ENCODE data around the gene NCMAP. TPM values are rescaled to one million over a fixed set of nuclear protein-coding genes. Genes with fewer than 3 reads are reported as not detected.

The NCMAP gene
- total and polyA plus RNA-seq, 2 experiments from 2014 or later, result 0.17 to 0.23 TPM

- no peak for TF ChIP-seq REST (IDR thresholded peaks at IDR 0.05; ENCODE audit: unreplicated experiment)
- no peak for TF ChIP-seq ZNF114 (CRISPR knock-in tag; IDR thresholded peaks at IDR 0.05)
- TF ChIP-seq EZH2phosphoT487 (IDR thresholded peaks at IDR 0.05; ENCODE audit: unreplicated experiment), result no peak
- no peak for TF ChIP-seq JUNB (IDR thresholded peaks at IDR 0.05; ENCODE audit: unreplicated experiment)
- TF ChIP-seq NANOG (IDR thresholded peaks at IDR 0.05; ENCODE audit: borderline replicate concordance), result no peak
- no peak for TF ChIP-seq CREB1 (CRISPR knock-in tag; IDR thresholded peaks at IDR 0.05; ENCODE audit: low read depth)
These were observed 12.6 kb downstream of the NCMAP start (continued) for GRCh38 chr1:24568475-24568874.

- Histone ChIP-seq H3K4me1 (ENCODE audit: insufficient read depth) (peaks cover 17% of the 10 kb centered on the region), H3K36me3 (ENCODE audit: insufficient read depth) (no peaks in the 10 kb centered on the region), H3K9me2 (ENCODE audit: insufficient read depth) (0 out of 2 replicates have a peak, but pooled peaks cover 2% of the 10 kb centered on the region), H3K79me2 (replicated peaks; ENCODE audit: insufficient read depth) (no peaks in the 10 kb centered on the region), H3K27ac (ENCODE audit: low read depth) (no peak overlapping the region), H3K27me3 (ENCODE audit: insufficient read depth) (no peaks in the 10 kb centered on the region), H4K20me1 (replicated peaks; ENCODE audit: insufficient read depth) (no peaks in the 10 kb centered on the region), H2AFZ (no peak overlapping the region), H3F3A (replicated peaks; ENCODE audit: low read depth) (no peaks in the 10 kb centered on the region), H3K4me2 (no peak overlapping the region), H3K4me3 (no peak overlapping the region)
- peaks cover 16% of the 10 kb centered on the region for H3K4me1 Mint-ChIP-seq
- peaks cover 5% of the 10 kb centered on the region; the same call in 2 of the 3 replicates for H3K9me3 Mint-ChIP-seq
- H3K27me3 Mint-ChIP-seq (ENCODE audit: insufficient read depth, low read depth, poor library complexity), result peaks cover 2% of the 10 kb centered on the region
- no peak overlapping the region for H3K4me3 Mint-ChIP-seq
- DNase-seq (ENCODE audit: low spot score) (no peak), ATAC-seq (no peak)
- no peak overlapping the region for H3K27ac Mint-ChIP-seq
- no peaks in the 10 kb centered on the region for H3K36me3 Mint-ChIP-seq (ENCODE audit: low read depth)
- TF ChIP-seq EZH2 (IDR thresholded peaks at IDR 0.05; ENCODE audit: low read depth, unreplicated experiment), result no peak
- no peak for TF ChIP-seq REST (IDR thresholded peaks at IDR 0.05; ENCODE audit: unreplicated experiment)
- TF ChIP-seq ETS1 (IDR thresholded peaks at IDR 0.05), result no peak
- TF ChIP-seq JUNB (IDR thresholded peaks at IDR 0.05; ENCODE audit: unreplicated experiment), result no peak
- no peak for TF ChIP-seq ZNF114 (CRISPR knock-in tag; IDR thresholded peaks at IDR 0.05)
These were observed 14.6 kb downstream of the NCMAP start for GRCh38 chr1:24570265-24571125.

Data from GM23338 (cell line).